GM23338 (cell line): ENCODE results near the gene ZNF653. TPM values are rescaled to one million over a fixed set of nuclear protein-coding genes. Genes with fewer than 3 reads are reported as not detected.
A peak's percentile ranks its signal among the peaks of the same experiment; 100 is the strongest.

ENCODE experiments used
- ATAC-seq: fragments of 200-7000 bp; cut with Tn5 transposase; 3 replicates; pipeline ENCODE4 v1.9.1; 2020
- DNase-seq: peaks from one replicate; pipeline ENCODE4 v3.0.0-alpha.2; 2015; ENCODE audit warnings: low spot score
- H2AFZ ChIP-seq: fragments of 200-600 bp; sonication (generic); 2 replicates; pipeline ENCODE4 v1.8.0; 2016; ENCODE audit warnings: antibody characterized with exemption, mild to moderate bottlenecking, moderate library complexity
- H3F3A ChIP-seq: fragments of 200-600 bp; sonication (generic); replicated peaks from 2 replicates; pipeline ENCODE4 v1.8.0; 2017; ENCODE audit warnings: antibody characterized with exemption, mixed run types, low read depth
- H3K27ac ChIP-seq: fragments of 200-600 bp; sonication (generic); 2 replicates; pipeline ENCODE4 v1.6.1; 2016; ENCODE audit warnings: low read depth
- H3K27me3 ChIP-seq: fragments of 200-600 bp; sonication (generic); 2 replicates; pipeline ENCODE4 v1.8.0; 2016; ENCODE audit warnings: mild to moderate bottlenecking, mixed run types, moderate library complexity; ENCODE audit not compliant: insufficient read depth
- H3K36me3 ChIP-seq: fragments of 200-600 bp; sonication (generic); 2 replicates; pipeline ENCODE4 v1.8.0; 2016; ENCODE audit warnings: mild to moderate bottlenecking; ENCODE audit not compliant: insufficient read depth
- H3K4me1 ChIP-seq: fragments of 200-600 bp; sonication (generic); 2 replicates; pipeline ENCODE4 v1.8.0; 2016; ENCODE audit warnings: mild to moderate bottlenecking, moderate library complexity; ENCODE audit not compliant: insufficient read depth
- H3K4me2 ChIP-seq: fragments of 200-600 bp; sonication (generic); 2 replicates; pipeline ENCODE4 v1.7.1; 2017; ENCODE audit warnings: mixed run types
- H3K4me3 ChIP-seq: fragments of 200-600 bp; sonication (generic); 2 replicates; pipeline ENCODE4 v1.6.1; 2016; ENCODE audit warnings: mixed run types
- H3K79me2 ChIP-seq: fragments of 200-600 bp; sonication (generic); replicated peaks from 2 replicates; pipeline ENCODE4 v1.8.0; 2017; ENCODE audit warnings: mild to moderate bottlenecking; ENCODE audit not compliant: insufficient read depth
- H3K9me2 ChIP-seq: fragments of 200-600 bp; sonication (generic); 2 replicates; pipeline ENCODE4 v1.8.0; 2017; ENCODE audit not compliant: insufficient read depth
- H4K20me1 ChIP-seq: fragments of 200-600 bp; sonication (generic); replicated peaks from 2 replicates; pipeline ENCODE4 v1.8.0; 2017; ENCODE audit warnings: mild to moderate bottlenecking; ENCODE audit not compliant: insufficient read depth
- H3K27ac Mint-ChIP-seq: 2 replicates; pipeline ENCODE4 v1.8.0; 2020; ENCODE audit warnings: inconsistent platforms, mild to moderate bottlenecking, moderate library complexity, mixed read lengths
- H3K27me3 Mint-ChIP-seq: 3 replicates; pipeline ENCODE4 v1.8.0; 2022; ENCODE audit warnings: low read depth, mild to moderate bottlenecking, moderate library complexity, mixed read lengths, inconsistent platforms; ENCODE audit not compliant: insufficient read depth, poor library complexity
- H3K36me3 Mint-ChIP-seq: 3 replicates; pipeline ENCODE4 v1.8.0; 2021; ENCODE audit warnings: low read depth, mild to moderate bottlenecking, inconsistent platforms, moderate library complexity, mixed read lengths
- H3K4me1 Mint-ChIP-seq: 3 replicates; pipeline ENCODE4 v1.8.0; 2020; ENCODE audit warnings: mild to moderate bottlenecking, inconsistent platforms, mixed read lengths
- H3K4me3 Mint-ChIP-seq: 3 replicates; pipeline ENCODE4 v1.8.0; 2021; ENCODE audit warnings: moderate library complexity, mild to moderate bottlenecking, inconsistent platforms, mixed read lengths
- H3K9me3 Mint-ChIP-seq: 3 replicates; pipeline ENCODE4 v1.8.0; 2020; ENCODE audit warnings: moderate library complexity, mild to moderate bottlenecking, inconsistent platforms, mixed read lengths
- CREB1 ChIP-seq: fragments of 250-450 bp; sonication (Bioruptor Pico); IDR thresholded peaks from 2 replicates; pipeline ENCODE4 v1.5.0; 2020; ENCODE audit warnings: low read depth, mild to moderate bottlenecking, moderate library complexity
- JUNB ChIP-seq: IDR thresholded peaks from one replicate; pipeline ENCODE4 v1.6.1; 2016; ENCODE audit warnings: antibody characterized with exemption; ENCODE audit not compliant: unreplicated experiment
- NANOG ChIP-seq: IDR thresholded peaks from 2 replicates; pipeline ENCODE4 v1.6.1; 2016; ENCODE audit warnings: antibody characterized with exemption, borderline replicate concordance
- POLR2AphosphoS5 ChIP-seq: IDR thresholded peaks from 2 replicates; pipeline ENCODE4 v1.6.1; 2016; ENCODE audit warnings: antibody characterized with exemption, low read depth
- ZNF114 ChIP-seq: fragments of 250-450 bp; sonication (Bioruptor Pico); IDR thresholded peaks from 2 replicates; pipeline ENCODE4 v1.5.0; 2020; ENCODE audit warnings: mild to moderate bottlenecking, moderate library complexity
- ZNF331 ChIP-seq: fragments of 250-450 bp; sonication (Bioruptor Pico); IDR thresholded peaks from 2 replicates; pipeline ENCODE4 v1.5.0; 2020; ENCODE audit warnings: low read depth, mild to moderate bottlenecking, moderate library complexity
- polyA plus RNA-seq: library from polyadenylated mRNA; unstranded; fragments of >200 nt; fragmentation: Nextera tagmentation; extraction: Ambion mirVana; gene quantifications from 2 replicates; pipeline ENCODE4 v1.2.1, GENCODE V29; 2016
- total RNA-seq: library from RNA; depleted of rRNA; stranded (reverse); fragments of >200 nt; shearing (Covaris generic); gene quantifications from 2 replicates; pipeline ENCODE4 v1.2.3, GENCODE V29; 2014
- TF ChIP-seq, protein P1 (sequence below): fragments of 250-450 bp; sonication (Bioruptor Pico); IDR thresholded peaks from 2 replicates; pipeline ENCODE4 v1.5.0; 2020; ENCODE audit warnings: mild to moderate bottlenecking, moderate library complexity
- TF ChIP-seq, protein P2 (sequence below): IDR thresholded peaks from 2 replicates; pipeline ENCODE4 v1.6.1; 2016; ENCODE audit warnings: antibody characterized with exemption

ZNF653 gene
- total and polyA plus RNA-seq, 2 experiments from 2014 or later, result 2.5 to 5.3 TPM

DNA sequence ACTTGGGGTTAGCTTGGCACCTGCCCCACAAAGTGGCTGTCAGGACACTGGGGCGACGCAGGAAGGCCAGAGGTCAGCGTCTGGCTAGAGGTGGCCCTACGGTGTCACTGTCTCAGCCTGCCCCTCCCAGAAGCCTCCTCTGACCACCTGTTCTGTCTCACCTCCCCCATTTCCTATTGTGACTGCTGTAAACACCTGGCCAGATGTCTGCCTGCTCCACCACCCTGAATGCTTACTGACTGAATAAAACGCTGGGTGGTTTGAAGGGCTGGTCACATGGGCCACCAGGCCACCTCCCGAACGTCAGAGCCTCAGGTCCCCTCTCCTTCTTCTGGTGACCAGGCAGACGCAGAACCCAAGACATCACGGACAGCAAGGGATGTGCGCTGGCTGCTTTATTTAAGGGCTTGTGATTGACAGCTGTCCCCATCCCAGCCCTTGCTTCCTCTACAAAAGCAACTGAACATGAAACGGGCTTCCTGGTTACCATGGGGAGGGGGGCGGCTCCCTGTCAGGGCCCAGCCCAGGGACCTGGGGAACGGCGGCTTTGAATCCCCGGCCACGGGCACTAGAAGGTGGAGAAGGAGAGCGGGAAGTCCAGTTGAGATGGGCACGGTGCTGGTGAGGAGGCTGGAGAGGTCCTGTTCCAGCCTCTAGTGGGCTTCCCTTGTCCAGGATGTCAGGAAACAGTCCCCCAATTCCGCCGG is 47.2 kb upstream of the ZNF653 start (continued):
- TF ChIP-seq, protein P1, sequence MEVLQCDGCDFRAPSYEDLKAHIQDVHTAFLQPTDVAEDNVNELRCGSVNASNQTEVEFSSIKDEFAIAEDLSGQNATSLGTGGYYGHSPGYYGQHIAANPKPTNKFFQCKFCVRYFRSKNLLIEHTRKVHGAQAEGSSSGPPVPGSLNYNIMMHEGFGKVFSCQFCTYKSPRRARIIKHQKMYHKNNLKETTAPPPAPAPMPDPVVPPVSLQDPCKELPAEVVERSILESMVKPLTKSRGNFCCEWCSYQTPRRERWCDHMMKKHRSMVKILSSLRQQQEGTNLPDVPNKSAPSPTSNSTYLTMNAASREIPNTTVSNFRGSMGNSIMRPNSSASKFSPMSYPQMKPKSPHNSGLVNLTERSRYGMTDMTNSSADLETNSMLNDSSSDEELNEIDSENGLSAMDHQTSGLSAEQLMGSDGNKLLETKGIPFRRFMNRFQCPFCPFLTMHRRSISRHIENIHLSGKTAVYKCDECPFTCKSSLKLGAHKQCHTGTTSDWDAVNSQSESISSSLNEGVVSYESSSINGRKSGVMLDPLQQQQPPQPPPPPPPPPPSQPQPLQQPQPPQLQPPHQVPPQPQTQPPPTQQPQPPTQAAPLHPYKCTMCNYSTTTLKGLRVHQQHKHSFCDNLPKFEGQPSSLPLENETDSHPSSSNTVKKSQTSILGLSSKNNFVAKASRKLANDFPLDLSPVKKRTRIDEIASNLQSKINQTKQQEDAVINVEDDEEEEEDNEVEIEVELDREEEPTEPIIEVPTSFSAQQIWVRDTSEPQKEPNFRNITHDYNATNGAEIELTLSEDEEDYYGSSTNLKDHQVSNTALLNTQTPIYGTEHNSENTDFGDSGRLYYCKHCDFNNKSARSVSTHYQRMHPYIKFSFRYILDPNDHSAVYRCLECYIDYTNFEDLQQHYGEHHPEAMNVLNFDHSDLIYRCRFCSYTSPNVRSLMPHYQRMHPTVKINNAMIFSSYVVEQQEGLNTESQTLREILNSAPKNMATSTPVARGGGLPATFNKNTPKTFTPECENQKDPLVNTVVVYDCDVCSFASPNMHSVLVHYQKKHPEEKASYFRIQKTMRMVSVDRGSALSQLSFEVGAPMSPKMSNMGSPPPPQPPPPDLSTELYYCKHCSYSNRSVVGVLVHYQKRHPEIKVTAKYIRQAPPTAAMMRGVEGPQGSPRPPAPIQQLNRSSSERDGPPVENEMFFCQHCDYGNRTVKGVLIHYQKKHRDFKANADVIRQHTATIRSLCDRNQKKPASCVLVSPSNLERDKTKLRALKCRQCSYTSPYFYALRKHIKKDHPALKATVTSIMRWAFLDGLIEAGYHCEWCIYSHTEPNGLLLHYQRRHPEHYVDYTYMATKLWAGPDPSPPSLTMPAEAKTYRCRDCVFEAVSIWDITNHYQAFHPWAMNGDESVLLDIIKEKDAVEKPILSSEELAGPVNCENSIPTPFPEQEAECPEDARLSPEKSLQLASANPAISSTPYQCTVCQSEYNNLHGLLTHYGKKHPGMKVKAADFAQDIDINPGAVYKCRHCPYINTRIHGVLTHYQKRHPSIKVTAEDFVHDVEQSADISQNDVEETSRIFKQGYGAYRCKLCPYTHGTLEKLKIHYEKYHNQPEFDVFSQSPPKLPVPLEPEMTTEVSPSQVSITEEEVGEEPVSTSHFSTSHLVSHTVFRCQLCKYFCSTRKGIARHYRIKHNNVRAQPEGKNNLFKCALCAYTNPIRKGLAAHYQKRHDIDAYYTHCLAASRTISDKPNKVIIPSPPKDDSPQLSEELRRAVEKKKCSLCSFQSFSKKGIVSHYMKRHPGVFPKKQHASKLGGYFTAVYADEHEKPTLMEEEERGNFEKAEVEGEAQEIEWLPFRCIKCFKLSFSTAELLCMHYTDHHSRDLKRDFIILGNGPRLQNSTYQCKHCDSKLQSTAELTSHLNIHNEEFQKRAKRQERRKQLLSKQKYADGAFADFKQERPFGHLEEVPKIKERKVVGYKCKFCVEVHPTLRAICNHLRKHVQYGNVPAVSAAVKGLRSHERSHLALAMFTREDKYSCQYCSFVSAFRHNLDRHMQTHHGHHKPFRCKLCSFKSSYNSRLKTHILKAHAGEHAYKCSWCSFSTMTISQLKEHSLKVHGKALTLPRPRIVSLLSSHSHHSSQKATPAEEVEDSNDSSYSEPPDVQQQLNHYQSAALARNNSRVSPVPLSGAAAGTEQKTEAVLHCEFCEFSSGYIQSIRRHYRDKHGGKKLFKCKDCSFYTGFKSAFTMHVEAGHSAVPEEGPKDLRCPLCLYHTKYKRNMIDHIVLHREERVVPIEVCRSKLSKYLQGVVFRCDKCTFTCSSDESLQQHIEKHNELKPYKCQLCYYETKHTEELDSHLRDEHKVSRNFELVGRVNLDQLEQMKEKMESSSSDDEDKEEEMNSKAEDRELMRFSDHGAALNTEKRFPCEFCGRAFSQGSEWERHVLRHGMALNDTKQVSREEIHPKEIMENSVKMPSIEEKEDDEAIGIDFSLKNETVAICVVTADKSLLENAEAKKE (CRISPR knock-in tag), result no peak
- no peak for TF ChIP-seq NANOG

DNA sequence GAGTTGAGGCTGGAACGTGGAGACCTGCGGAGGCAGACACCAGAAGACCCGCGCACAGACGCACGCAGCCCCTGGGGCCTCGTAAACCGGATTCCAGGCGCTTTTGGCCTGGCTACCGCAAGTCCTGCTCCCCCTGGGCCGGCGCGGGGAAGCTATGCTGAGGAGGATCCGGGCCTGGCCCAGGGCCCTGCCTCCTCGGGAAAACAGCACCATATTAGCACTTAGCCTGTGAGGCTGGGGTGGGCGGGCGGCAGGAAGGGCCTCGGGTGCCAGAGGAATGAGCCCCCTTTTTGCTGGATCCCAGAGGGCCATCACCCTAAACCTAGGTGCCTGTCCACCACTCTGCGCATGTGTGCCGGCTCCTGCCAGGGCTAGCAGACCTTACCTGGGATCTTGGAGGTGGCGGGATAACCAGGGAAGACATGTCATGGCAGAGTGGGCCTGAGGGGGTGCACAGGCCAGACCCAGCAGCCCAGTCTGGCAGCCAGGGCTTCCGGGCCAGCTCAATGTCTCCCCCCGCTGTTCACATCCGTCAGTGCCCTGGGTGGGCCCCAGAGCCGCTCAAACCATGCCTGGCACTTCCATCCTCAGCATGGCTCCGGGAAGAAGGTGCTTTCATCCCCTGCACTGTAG is 46.1 kb upstream of the ZNF653 start:
- no peak overlapping the region for H3K27ac Mint-ChIP-seq
- peak; percentile 96 for ATAC-seq
- DNase-seq, result peak; percentile 85
- Histone ChIP-seq H3F3A (no peaks in the 10 kb centered on the region), H3K27me3 (no peaks in the 10 kb centered on the region), H3K79me2 (peaks cover 15% of the 10 kb centered on the region), H4K20me1 (peaks cover 1% of the 10 kb centered on the region; the same call in 1 of the 2 replicates), H3K4me1 (no peaks in the 10 kb centered on the region), H3K36me3 (no peaks in the 10 kb centered on the region; the same call in 1 of the 2 replicates), H2AFZ (no peak overlapping the region), H3K27ac (no peak overlapping the region), H3K4me2 (no peak overlapping the region), H3K4me3 (no peak overlapping the region), H3K9me2 (no peaks in the 10 kb centered on the region)
- no peaks in the 10 kb centered on the region for H3K27me3 Mint-ChIP-seq
- no peaks in the 10 kb centered on the region for H3K4me1 Mint-ChIP-seq
- H3K9me3 Mint-ChIP-seq, result no peaks in the 10 kb centered on the region
- peaks cover 29% of the 10 kb centered on the region for H3K36me3 Mint-ChIP-seq
- no peak overlapping the region for H3K4me3 Mint-ChIP-seq
- TF ChIP-seq CREB1 (CRISPR knock-in tag) (no peak), ZNF114 (CRISPR knock-in tag) (no peak), JUNB (no peak), POLR2AphosphoS5 (peak; percentile 16; the same call in 1 of the 2 replicates), NANOG (no peak), ZNF331 (CRISPR knock-in tag) (no peak)
- TF ChIP-seq, protein P2, sequence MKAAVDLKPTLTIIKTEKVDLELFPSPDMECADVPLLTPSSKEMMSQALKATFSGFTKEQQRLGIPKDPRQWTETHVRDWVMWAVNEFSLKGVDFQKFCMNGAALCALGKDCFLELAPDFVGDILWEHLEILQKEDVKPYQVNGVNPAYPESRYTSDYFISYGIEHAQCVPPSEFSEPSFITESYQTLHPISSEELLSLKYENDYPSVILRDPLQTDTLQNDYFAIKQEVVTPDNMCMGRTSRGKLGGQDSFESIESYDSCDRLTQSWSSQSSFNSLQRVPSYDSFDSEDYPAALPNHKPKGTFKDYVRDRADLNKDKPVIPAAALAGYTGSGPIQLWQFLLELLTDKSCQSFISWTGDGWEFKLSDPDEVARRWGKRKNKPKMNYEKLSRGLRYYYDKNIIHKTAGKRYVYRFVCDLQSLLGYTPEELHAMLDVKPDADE, result no peak
